NCI-H1048 (cell line): ENCODE data around the gene ROBO1.

ENCODE experiments used
- DNase-seq: peaks from one replicate; lab custom pipeline; 2025; lab: John Stamatoyannopoulos, UW

ROBO1 gene

DNA sequence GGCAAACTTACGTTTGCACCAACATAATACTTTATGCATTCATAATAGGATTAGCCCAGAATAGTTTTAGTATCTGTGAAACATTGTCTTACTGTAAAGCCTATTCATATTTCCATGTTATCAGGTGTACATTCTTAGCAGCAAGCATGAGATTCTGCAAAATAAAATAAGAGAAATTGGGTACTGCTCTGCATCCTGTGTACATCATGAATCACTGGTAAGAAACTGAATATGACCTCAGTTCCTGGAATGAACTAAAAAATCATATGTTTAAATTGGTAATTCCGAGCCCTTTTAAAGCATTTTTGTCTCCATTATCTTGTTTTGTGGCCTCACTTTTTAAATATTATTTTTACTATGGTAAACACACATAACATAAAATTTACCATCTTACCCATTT is 605.1 kb downstream of the ROBO1 start:
- no peak for DNase-seq

- DNase-seq, result no peak
These were observed 605.9 kb downstream of the ROBO1 start for GRCh38 chr3:79161941-79162340.

DNA sequence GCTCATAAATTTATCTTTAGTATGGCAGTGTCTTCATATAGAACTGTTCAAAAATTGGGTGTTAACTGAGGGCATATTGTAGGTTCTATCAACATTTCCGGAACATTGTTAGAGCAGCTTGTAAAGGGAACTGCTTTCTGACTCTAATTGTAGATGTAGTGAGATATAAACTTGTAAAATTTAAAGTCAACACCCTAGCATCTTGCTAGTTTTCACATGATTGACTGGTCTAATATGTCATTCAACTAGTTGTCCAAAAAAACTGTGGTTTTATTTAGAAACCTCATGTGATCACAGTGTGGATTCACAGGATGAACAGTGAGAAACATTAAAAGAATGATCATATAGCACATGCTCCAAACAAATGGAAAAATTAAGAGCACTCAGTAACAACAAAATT is 607.4 kb downstream of the ROBO1 start:
- no peak for DNase-seq

DNA sequence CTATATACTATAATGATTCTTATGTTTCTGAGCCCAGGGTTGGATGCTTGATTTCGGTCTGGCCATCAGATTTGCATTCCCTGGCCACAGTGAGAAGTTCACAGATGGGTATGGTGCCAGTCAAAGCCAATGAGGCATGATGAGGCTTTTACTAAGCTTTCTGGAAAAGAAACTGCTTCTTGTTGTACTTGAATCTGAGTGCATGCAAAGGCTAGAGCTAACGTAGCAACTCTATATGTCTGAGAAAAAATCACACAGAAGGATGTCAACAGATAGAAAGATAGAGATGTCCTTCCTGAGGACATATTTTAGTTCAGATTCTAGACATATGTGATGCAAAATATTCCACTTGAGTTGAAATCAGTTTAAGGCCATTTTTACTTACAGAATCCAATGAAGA is 608.1 kb downstream of the ROBO1 start:
- no peak for DNase-seq

- no peak for DNase-seq
These were observed 610.6 kb downstream of the ROBO1 start for GRCh38 chr3:79157191-79157590.

GRCh38 chr3:79154865-79155264 is 612.9 kb downstream of the ROBO1 start:
- DNase-seq, result no peak

DNA sequence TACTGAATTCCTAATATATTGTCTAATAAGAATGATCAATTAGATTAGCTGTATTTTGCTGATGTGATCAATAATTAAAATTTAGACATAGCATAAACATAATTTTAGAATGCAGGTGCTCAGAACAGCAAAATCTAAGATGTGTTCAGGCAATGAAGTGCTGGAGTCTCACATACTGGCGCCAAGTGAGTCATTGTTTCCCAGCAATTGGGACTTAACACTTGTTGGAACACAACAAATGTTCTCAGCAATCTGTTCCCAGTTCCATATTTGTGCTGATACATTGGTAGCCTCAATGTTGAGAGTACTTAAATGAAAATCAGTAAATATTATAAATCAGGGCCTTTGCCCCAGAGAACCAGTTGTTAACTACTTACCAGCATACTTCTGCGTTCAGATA is 619.0 kb downstream of the ROBO1 start:
- no peak for DNase-seq

GRCh38 chr3:79146024-79146423 is 621.8 kb downstream of the ROBO1 start:
- DNase-seq, result no peak

DNA sequence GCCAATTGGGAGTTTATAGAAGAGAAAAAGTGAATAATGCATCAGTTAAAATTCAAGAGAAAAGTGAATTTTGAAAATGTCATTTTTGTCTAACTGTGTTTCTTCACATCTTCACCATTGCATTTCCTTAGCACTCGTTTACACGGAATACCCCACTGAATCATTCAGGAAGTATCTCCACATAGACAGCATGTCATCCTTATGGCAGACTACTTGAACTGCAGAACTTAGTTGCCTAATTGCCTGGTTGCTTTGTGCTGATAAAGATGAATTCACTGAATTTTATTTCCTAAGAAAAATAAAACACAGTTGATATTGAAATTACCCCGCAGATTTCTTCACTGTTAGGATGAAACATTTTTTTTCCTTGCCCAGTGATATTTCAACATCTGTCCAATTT is 627.1 kb downstream of the ROBO1 start:
- DNase-seq, result no peak

- no peak for DNase-seq
These were observed 628.3 kb downstream of the ROBO1 start for GRCh38 chr3:79139395-79140068.

DNA sequence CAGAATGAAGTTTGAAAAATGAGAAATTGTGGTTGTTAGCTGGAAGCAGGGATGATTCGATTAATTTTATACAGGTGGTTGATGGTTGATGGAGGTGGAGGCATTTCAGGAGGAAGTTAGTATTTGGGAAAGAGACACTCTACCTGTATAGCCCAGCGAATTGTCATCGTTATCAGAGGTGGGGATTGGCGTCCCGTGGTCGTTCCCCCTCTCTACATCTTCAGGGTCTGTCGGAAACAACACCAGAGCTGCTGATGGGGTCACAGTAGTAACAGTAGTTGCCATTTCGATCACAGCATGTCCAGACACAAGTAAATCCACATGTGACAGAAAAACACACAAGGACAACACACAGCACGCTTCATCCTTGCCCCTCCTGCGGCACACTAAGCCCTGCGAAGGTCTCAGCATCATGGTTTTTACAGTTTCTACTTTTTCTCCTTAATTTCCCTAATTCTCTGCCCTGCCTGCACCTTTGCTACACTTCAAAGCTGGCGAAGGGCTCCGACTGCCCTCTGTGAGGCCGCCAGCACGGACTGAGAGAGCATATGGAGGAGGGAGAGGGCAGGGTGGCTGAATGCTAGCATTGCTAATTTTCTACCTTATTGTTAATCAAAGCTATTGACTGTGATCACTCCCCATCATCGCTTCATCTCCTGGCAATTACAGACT is 642.3 kb downstream of the ROBO1 start:
- no peak for DNase-seq

DNA sequence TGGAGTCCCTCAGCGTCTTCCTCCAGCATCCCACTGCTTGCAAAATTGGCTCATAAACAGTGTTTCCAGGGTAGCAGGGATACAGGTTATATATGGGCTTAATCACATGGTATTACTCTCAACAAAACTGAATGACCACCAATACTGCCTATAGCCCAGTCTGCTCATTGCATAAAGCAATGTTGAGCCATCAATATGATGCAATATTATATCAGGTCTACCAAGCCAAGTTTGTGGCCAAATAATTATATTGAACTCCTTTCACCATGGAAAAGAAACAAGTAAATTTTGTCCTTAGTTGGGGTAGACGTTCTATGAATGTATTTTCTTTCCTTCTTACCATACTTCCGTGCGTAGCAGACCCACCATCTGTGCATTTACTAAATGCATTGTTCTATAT is 652.3 kb downstream of the ROBO1 start:
- no peak for DNase-seq

- DNase-seq, result no peak
These were observed 653.9 kb downstream of the ROBO1 start for GRCh38 chr3:79113876-79114275.

- DNase-seq, result no peak
These were observed 656.3 kb downstream of the ROBO1 start for GRCh38 chr3:79111375-79112052.

- no peak for DNase-seq
These were observed 658.0 kb downstream of the ROBO1 start for GRCh38 chr3:79109754-79110153.

DNA sequence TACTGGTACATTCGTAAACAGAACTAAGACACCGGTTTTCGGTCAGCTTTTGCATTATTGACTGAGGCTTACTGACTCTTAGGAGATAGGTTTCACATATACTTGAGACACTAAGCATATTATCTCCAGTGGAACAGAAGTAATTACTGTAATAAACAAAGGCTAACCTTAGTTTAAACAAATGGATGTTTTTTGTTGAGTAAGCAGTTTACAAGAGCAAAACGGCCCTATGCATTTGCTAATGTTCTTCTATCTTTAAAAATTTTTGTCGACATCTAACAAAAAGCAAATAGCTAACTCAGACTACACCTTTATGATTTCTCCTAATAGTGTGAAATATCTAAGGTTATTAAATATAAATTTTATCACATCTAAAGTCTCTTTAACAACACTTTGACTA is 664.5 kb downstream of the ROBO1 start:
- DNase-seq, result no peak

- no peak for DNase-seq
These were observed 669.7 kb downstream of the ROBO1 start for GRCh38 chr3:79097964-79098660.

GRCh38 chr3:79094654-79095053 is 673.1 kb downstream of the ROBO1 start:
- no peak for DNase-seq

GRCh38 chr3:79086514-79086913 is 681.3 kb downstream of the ROBO1 start:
- DNase-seq, result peak; percentile 15

DNA sequence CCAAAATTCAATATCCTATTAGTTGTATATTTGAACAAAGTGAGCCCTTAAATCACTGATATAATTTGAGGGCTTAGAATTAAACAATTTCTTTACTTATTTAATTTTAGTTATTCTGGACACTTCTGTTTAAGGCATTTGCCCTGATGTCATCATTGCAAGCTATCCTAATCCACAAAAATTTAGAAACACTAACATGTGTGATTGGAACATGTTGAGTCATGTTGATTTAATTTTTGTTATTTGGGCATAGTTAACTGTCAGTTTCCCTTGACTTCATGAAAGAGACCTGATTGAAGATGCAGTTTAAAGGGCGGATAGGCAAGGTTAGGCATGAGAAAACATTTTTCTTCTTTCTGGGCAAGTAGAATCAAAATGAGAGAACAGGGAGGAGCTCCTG is 682.6 kb downstream of the ROBO1 start:
- DNase-seq, result no peak

- DNase-seq, result no peak
These were observed 686.5 kb downstream of the ROBO1 start for GRCh38 chr3:79081335-79081734.

DNA sequence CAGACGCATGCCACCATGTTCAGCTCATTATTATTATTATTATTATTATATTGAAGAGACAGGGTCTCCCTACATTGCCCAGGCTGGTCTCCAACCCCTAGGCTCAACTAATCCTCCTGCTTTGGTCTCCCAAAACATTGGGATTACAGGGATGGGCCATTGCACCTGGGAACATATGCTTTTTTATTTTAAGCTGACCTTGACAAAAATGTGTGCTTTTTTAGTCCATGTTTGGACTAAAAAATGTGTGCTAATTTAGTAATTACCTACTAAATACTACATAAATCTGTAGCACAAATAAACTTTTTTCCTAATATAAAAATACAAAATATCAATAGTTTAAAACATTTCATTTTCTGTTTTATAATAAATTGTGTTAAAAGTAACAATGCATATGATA is 693.2 kb downstream of the ROBO1 start:
- DNase-seq, result no peak

DNA sequence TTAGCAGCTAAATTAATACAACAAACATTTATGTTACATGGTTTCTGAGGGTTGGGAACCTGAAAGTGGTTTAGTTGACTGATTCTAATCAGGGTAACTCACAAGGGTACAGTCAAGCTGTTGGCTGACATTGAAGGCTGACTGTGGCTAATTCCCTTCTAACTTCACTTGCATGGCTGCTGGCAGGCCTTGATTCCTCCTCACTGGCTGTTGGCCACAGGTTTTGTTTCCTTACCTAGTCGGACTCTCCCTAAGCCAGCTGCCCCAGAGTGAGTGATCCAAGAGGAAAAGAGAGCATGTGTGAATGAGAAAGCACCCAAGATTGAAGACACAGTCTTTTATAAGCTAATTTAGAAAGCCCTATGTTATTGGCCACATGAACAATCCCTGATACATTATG is 700.1 kb downstream of the ROBO1 start:
- no peak for DNase-seq
